Right renal cortex interstitium (tissue), 3 donors: Measurements from ENCODE around the gene CARMIL3. TPM values are rescaled to one million over a fixed set of nuclear protein-coding genes. Genes with fewer than 3 reads are reported as not detected.
A peak's percentile ranks its signal among the peaks of the same experiment; 100 is the strongest.
"Not testable (repeated sequence)": the region's sequence is repeated elsewhere in the genome, so short reads cannot be mapped to it uniquely, and the experiment has no call there.

Experiments used
- DNase-seq, 3 donors: peaks; one replicate each; pipeline ENCODE4 v3.0.0-alpha.2; 2013; ENCODE audit warnings: low read depth in 3 of 3, low spot score in 2 of 3
- polyA plus RNA-seq, 3 donors: library from polyadenylated mRNA; unstranded; fragments of 120-200 nt; gene quantifications; one replicate each; pipeline ENCODE4 v1.2.1, GENCODE V29; 2013; ENCODE audit not compliant: insufficient read length in 3 of 3

CARMIL3 gene
- 1 to 10 TPM; 1.0 to 2.0 (median 1.4) TPM for polyA plus RNA-seq

DNA sequence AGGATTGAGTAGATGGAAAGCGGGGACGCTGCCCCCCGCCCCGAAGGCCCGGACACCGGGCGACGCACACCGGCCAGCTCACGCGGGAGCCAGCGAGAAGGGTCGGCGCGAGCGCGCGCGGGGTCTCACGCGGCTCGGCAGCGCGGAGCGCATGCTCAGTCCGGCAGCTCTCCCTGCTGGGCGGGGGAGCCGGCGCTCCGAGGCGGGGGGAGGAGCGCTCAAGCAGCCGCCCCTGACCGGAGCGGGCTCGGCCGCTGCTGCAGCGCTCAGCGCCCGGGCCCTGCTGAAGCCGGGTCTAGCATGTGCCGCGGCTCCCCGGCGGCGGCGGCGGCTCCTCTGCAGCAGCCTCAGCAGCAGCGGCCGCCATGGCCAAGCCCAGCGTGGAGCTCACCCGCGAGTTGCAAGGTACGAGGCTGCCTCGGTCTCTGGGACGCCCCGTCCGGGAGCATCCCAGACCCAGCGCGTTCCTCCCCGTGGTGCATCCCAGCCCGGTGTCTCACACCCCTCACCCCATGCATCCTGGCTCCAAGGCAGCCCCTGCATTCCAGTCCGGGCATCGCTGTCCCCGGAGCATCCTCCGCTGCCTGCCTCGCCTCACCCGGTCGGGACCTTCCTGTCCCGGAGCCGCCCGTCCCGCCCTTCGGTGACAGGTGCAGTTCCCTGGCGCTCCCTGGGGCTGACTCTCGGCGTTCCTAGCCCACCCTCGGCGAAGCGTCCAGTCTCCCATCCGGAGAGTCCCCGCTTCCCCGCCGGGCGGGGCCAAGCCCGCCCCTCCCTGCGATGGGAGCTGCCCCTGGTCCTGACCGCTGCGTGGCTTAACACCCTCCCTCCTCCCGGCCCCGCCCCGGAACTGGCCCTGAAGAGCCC, at the start of gene CARMIL3:
Gene CARMIL3 (plus strand): TSS at position 221 of the 867 bp plus-strand sequence. CDS start 145 bp downstream, at position 366.
- no peak for DNase-seq

GRCh38 chr14:24006471-24006816, 45.4 kb upstream of the CARMIL3 start:
- not testable (repeated sequence) for DNase-seq

- not testable (repeated sequence) for DNase-seq
These were observed 44.8 kb upstream of the CARMIL3 start for GRCh38 chr14:24006817-24007652.

GRCh38 chr14:24011051-24011450, 40.8 kb upstream of the CARMIL3 start:
- no peak for DNase-seq

DNA sequence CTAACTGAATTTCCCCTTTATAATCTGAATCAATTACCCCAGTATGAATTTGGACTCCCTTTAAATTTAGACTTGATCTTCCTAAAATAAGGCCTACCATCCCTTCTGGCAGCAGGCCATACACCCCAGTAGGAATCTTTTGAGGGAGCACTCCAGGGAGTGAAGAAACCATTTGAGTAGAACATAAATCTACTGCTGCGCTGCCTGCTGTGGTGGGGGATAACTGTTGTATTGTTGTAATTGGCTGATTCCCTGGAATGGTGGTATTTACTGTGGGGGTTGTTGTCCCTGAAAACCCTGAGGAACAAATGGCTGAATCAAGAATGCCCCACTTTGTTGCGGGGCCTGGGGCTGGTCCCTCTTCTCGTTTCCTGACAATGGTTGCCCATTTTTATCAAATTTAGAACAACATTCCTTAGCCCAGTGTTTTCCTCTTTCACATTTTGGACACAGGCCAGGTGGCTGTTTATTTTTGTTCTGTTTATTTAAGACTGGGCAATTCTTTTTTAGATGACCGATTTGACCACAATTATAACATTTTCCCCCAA, 39.0 kb upstream of the CARMIL3 start:
- not testable (repeated sequence) for DNase-seq

DNA sequence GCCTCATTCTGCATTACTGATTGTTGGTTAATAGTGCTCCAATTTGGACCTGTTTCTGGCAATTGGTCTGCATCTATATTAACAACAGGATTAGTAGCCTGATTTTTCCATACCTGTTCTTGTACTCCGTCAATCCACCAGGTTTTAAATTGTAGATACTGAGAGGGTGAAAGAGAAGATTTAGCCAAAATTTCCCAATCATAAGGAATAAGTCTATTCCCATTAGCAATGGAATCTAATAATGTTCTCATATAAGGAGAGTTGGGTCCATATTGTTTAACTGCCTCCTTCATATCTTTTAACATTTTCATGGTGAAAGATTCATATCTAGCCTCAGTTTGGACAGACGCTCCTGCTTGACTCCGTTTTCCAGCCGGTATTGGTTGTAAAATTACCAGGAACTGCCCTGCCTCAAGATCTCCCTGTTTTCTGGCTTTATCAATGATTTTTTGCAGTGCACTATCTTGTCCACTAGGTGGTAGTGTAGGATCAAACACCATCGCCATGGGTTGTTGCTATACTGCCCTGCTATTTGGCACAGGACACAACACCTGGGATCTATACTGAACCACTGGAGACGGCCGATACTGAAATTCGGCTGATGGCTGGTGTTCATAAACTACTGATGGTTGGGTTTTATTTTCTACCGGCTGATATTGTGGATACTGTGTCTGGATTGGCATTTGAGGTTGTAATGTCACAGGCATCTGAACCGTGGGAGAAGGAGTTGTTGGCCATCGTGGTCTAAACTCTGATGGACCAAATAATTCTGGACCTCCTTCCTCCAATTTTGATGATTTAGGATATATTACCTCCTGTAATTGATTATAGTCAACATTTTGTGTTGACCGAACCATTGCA, 37.9 kb upstream of the CARMIL3 start:
- DNase-seq: peak; percentile 34 to 65 (median 52)

GRCh38 chr14:24015745-24016144, 36.1 kb upstream of the CARMIL3 start:
- DNase-seq: not testable (repeated sequence)

DNA sequence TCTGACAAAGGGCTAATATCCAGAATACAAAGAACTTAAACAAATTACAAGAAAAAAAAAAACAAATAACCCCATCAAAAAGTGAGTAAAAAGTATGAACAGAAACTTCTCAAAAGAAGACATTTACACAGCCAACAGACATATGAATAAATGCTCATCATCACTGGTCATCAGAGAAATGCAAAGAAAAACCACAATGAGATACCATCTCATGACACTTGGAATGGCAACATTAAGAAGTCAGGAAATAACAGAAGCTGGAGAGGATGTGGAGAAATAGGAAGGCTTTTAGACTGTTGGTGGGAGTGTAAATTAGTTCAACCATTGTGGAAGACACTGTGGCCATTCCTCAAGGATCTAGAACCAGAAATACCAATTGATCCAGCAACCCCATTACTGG, 32.8 kb upstream of the CARMIL3 start:
- DNase-seq: not testable (repeated sequence)

GRCh38 chr14:24019944-24020343, 31.9 kb upstream of the CARMIL3 start:
- not testable (repeated sequence) for DNase-seq

GRCh38 chr14:24020520-24020919, 31.3 kb upstream of the CARMIL3 start:
- not testable (repeated sequence) for DNase-seq

- DNase-seq: not testable (repeated sequence)
These were observed 26.8 kb upstream of the CARMIL3 start for GRCh38 chr14:24024939-24025418.

- DNase-seq: not testable (repeated sequence)
These were observed 22.1 kb upstream of the CARMIL3 start for GRCh38 chr14:24029687-24030086.

- DNase-seq: not testable (repeated sequence)
These were observed 20.5 kb upstream of the CARMIL3 start for GRCh38 chr14:24031331-24031730.

- DNase-seq: no peak
These were observed 18.9 kb upstream of the CARMIL3 start for GRCh38 chr14:24032727-24033418.

- DNase-seq: not testable (repeated sequence)
These were observed 16.0 kb upstream of the CARMIL3 start for GRCh38 chr14:24035769-24036168.

DNA sequence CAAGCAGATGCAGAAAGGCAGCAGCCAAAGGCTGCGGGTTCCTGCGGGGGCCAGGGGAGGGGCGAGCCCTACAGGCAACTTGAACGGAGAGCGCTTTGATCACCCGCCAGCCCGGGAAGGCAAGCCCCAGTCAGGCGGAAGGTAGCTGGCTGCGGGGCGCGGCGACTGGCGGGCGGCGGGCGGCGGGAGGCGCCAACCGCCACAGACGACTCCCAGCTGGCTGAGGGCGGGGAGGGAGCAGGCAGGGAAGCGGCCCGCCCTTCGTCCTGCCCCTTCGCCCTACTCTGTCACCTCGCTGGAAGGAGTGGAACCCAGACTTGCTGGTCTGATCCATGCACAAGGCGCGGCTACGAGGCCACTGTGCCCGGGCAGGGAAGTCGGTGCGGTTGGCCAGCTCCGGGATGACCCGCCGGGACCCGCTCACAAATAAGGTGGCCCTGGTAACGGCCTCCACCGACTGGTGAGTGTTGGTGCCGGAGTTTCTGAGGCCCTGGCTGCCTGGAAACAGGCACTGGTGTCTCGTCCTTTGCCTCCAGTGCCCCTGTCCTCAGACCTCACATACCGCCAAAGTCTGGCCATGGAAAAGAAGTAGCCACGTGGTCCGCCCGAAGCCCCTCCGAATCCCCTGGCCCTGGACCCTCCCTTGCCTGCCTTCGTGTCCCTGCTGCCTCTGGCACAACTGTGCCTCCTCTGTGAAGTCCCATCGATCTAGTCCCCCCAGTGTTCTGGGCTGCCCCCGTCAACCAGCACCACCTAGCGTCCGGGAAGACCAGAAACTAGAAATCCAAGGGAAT, 15.4 kb upstream of the CARMIL3 start:
- DNase-seq: peak in 1 of 3 donors; percentile 57

DNA sequence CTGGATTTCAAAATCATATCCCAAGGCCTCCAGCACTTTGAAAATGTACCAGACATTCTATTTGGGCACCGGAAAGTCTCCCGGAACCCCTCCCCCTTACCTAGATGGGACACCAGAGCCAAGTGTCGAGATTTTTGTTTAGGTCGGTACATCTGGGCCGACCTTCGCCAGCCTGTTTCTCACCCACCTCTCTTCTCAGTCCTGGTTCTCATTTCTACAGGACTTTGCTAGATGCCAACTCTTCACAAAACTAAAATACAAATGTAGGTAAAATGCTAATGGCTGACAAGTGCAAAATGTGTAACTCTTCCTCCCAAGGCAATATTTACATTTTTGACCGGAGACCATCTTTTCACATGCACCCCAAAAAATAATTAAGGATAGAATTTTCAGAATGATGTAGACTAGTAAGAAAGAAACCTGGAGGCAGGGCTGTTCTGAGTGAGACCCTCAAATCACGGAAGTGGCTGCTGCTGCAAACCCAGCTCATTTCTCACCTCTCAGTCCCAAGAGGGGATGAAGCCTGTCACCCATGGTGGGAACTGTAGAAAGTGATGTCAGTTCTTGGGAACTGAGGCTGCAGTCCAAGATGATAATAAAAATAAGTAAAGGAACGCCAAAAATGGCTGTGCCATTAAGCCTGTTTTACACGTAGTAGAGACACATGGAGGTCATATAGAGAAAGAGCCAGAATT, 14.7 kb upstream of the CARMIL3 start:
- not testable (repeated sequence) for DNase-seq

DNA sequence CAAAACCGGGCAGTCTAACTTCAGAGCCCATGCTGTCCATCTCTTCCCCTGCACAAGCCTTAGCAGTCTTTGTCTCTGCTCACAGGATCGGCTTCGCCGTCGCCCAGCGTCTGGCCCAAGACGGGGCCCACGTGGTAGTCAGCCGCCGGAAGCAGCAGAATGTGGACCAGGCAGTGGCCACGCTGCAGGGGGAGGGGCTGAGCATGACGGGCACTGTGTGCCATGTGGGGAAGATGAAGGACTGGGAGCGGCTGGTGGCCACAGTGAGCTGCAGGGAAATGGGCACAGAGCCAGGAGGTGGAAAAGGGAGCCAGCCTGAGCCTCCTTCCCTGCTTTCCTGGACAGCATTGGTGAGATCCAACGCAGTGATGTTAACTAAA, 14.2 kb upstream of the CARMIL3 start:
- no peak for DNase-seq
